Hepatocyte (in vitro differentiated cells): ENCODE measurements around the gene LGR5.

Source experiments
- EZH2 ChIP-seq: fragments of 200-600 bp; sonication (generic); IDR thresholded peaks from 2 replicates; pipeline ENCODE4 v1.6.1; 2016; ENCODE audit warnings: antibody characterized with exemption, mild to moderate bottlenecking, borderline replicate concordance
- EZH2phosphoT487 ChIP-seq: fragments of 200-600 bp; sonication (generic); IDR thresholded peaks from one replicate; pipeline ENCODE4 v1.6.1; 2018; ENCODE audit warnings: antibody characterized with exemption, mild to moderate bottlenecking, low read depth, moderate library complexity; ENCODE audit not compliant: unreplicated experiment, severe bottlenecking
- TF ChIP-seq, protein P1 (sequence below): fragments of 200-600 bp; sonication (generic); IDR thresholded peaks from 2 replicates; pipeline ENCODE4 v1.5.1; 2016; ENCODE audit warnings: antibody characterized with exemption, mild to moderate bottlenecking; ENCODE audit not compliant: poor library complexity

DNA sequence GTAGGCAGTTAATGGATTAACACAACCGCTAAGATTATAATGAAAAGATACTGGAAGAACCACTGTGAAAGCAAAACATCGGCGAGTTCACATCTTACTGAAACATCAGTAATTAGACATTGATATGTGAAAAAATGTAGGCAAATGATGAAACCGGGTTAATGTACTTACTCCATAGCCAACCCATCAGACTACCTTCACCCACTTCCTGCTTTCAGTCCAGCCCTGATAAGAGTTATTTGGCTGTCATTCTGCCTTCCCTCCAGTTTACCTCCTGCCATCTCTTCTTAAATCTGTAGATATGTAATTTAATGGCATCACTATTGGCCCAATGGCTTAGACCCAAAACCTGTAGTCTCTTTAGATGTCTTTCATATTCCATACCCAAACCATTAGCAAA is 46.0 kb upstream of the LGR5 start:
- TF ChIP-seq EZH2 (no peak), EZH2phosphoT487 (no peak)
- TF ChIP-seq, protein P1, sequence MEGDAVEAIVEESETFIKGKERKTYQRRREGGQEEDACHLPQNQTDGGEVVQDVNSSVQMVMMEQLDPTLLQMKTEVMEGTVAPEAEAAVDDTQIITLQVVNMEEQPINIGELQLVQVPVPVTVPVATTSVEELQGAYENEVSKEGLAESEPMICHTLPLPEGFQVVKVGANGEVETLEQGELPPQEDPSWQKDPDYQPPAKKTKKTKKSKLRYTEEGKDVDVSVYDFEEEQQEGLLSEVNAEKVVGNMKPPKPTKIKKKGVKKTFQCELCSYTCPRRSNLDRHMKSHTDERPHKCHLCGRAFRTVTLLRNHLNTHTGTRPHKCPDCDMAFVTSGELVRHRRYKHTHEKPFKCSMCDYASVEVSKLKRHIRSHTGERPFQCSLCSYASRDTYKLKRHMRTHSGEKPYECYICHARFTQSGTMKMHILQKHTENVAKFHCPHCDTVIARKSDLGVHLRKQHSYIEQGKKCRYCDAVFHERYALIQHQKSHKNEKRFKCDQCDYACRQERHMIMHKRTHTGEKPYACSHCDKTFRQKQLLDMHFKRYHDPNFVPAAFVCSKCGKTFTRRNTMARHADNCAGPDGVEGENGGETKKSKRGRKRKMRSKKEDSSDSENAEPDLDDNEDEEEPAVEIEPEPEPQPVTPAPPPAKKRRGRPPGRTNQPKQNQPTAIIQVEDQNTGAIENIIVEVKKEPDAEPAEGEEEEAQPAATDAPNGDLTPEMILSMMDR = no peak
